ENCODE results near the gene SKOR2.

The SKOR2 gene

GRCh38 chr18:47254341-47254939 is 3.0 kb upstream of the SKOR2 start:
- DNase-seq (ENCODE audit: low read depth) = peak; percentile 14
- TF ChIP-seq CTCF (IDR thresholded peaks at IDR 0.05; ENCODE audit: insufficient read depth, low read depth, low read length, missing control alignments) = no peak

GRCh38 chr18:47253101-47253654 is 1.7 kb upstream of the SKOR2 start:
- no peak overlapping the region for H3K4me3 ChIP-seq (ENCODE audit: low read depth, low read length)
- DNase-seq (ENCODE audit: low read depth) = no peak
- no peak for TF ChIP-seq CTCF (IDR thresholded peaks at IDR 0.05; ENCODE audit: insufficient read depth, low read depth, low read length, missing control alignments)

More at GRCh38 chr18:47254341-47254939, 3.0 kb upstream of the SKOR2 start:
- no peak overlapping the region for H3K4me3 ChIP-seq (ENCODE audit: low read depth, low read length)

GRCh38 chr18:47250391-47251046 is 941 bp downstream of the SKOR2 start:
- TF ChIP-seq CTCF (IDR thresholded peaks at IDR 0.05; ENCODE audit: insufficient read depth, low read depth, low read length, missing control alignments) = no peak
- DNase-seq (ENCODE audit: low read depth) = no peak
- H3K4me3 ChIP-seq (ENCODE audit: low read depth, low read length) = no peak overlapping the region

GRCh38 chr18:47249314-47249981 is 2.0 kb downstream of the SKOR2 start:
- DNase-seq (ENCODE audit: low read depth) = no peak
- no peak for TF ChIP-seq CTCF (IDR thresholded peaks at IDR 0.05; ENCODE audit: insufficient read depth, low read depth, low read length, missing control alignments)
- no peak overlapping the region for H3K4me3 ChIP-seq (ENCODE audit: low read depth, low read length)

GRCh38 chr18:47248604-47249313 is 2.7 kb downstream of the SKOR2 start:
- no peak for TF ChIP-seq CTCF (IDR thresholded peaks at IDR 0.05; ENCODE audit: insufficient read depth, low read depth, low read length, missing control alignments)
- no peak overlapping the region for H3K4me3 ChIP-seq (ENCODE audit: low read depth, low read length)

GRCh38 chr18:47248115-47248603 is 3.3 kb downstream of the SKOR2 start:
- TF ChIP-seq CTCF (IDR thresholded peaks at IDR 0.05; ENCODE audit: insufficient read depth, low read depth, low read length, missing control alignments) = no peak
- H3K4me3 ChIP-seq (ENCODE audit: low read depth, low read length) = no peak overlapping the region
- DNase-seq (ENCODE audit: low read depth) = no peak

More at GRCh38 chr18:47248604-47249313, 2.7 kb downstream of the SKOR2 start:
- no peak for DNase-seq (ENCODE audit: low read depth)
